Esophagus mucosa (tissue), 1 donor: ENCODE measurements around the gene TBC1D9. TPM values are rescaled to one million over a fixed set of nuclear protein-coding genes. Genes with fewer than 3 reads are reported as not detected.

Experiments
- ATAC-seq: fragments of 200-7000 bp; cut with Tn5 transposase; one replicate; pipeline ENCODE4 v1.9.1; 2020
- total RNA-seq: library from RNA; stranded (reverse); gene quantifications from one replicate; pipeline ENCODE4 v1.2.4, GENCODE V29; 2023
- donor health status: DM: yes; HTN: yes; CAD: no.

Gene TBC1D9
- total RNA-seq, 1 donor from 2014 or later = 11.5 TPM

DNA sequence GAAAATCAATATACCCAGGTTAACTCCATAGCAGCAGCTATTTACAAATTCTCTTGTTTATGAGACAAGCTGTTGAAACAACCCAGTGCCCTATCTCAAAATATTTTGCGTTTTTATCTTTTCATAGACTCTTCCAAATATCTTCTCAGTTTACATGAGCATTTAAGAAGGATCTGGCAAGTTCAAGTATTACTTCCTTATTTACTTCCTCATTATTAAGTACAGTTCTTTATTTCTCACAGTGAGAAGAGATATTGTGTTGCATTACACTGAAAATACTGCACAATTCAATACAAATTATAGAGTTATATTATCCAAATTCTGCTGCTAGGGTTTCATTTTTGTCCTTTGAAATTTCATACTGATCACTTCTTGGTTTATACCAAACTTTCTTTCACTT is 143.8 kb downstream of the TBC1D9 start:
- no peak for ATAC-seq

- ATAC-seq = peak; percentile 42
Measured at GRCh38 chr4:140611854-140612253, 144.3 kb downstream of the TBC1D9 start.

DNA sequence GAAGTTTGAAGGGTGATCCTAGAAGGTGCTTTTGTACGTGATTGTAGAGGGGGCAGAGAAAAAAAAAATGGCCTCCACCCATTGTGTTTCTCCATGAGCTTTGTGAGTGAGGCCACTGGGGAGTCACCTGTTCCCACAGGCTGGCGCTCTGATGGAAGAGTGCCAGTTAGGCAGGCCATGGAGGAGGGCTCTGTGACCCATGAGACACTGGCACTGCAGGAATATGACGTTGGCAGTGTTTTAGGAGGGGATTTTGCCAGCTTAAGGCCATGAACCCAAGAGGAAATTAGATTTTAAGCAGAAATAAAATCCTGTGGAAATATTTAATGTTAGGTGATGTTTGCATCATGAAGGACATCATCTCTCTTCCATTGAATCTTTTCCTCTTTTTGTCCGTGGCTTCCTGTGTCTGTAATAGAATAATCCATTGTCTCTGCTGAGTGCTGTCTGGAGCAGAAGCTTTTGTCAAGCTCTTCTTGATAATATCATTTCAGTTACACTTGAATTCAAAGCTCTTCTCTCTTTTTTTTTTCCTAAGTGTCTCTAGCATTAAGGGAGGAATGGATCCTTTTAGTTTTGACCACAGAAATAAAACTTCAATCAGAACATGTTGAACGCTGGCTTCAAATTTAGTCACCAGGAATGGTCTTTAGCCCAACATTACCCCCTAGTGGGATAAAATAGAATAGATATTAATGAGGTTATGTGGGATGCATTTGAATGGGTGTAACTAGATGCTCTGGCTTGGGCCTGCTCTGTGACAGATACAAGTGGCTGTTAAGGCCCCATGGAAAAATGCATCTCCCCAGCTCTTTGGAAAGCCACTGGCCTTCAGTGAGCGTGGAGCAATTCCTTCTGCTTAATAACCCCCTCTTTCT is 146.4 kb downstream of the TBC1D9 start:
- ATAC-seq = peak; percentile 69

DNA sequence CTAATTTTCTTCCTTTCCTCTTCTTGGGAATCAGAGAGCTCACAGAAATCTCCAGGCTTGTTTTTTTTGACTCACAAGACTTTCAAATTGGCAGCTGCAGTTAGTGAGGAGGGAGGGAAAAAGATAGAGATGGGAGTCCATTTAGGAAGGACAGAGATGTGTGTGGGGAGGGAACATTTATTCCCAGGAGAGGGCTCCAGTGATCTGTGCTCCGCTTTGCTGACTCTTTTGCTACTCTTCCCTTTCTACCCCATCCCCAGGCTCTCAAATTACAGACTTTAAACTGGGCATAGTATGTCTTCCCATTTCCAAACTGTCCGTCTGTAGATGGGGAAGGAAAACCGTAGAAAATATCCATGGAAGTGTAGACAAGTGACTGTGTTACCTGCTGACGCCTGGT is 148.3 kb downstream of the TBC1D9 start:
- no peak for ATAC-seq

DNA sequence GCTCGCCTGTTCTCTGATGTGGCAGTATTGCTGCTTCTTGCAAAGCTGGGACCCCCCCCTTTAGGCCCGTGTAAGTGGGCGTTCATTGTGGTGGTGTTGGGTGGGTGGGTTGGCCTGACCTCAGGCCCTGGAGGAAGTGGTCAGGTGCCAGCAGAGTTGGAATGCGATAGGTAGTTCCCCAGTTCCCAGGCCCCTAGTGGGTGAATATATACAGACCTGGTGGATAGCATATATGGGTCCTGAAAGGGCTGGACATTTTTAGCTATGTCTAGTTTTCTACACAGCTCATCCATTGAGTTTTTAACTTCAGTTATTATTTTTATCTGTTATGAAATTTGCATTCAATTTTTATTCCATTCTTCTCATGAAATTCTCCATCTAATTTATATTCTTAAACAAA is 151.6 kb downstream of the TBC1D9 start:
- ATAC-seq = no peak

- ATAC-seq = no peak
Measured at GRCh38 chr4:140603286-140603685, 152.9 kb downstream of the TBC1D9 start.

- no peak for ATAC-seq
Measured at GRCh38 chr4:140602714-140603113, 153.5 kb downstream of the TBC1D9 start.

GRCh38 chr4:140600408-140600807 is 155.8 kb downstream of the TBC1D9 start:
- ATAC-seq = no peak

DNA sequence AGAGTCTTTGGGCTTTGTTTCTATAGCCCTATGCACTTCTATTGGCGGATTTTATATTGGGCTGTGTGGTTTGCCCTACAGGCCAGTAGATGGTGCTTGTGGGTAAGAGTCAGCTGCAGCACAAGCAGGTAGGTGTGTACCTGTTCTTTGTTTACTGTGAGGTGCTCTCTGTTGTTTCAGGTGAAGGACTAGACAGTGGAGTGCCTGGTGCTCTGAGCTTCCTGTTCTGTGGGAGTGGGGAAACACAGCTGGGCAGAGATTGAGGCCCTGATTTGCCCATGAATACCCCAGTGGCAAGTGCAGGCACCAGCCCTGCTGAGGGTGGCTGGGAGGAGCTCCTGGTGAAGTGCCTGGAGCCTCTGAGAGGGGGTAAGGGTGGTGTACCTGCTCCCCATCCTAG is 161.1 kb downstream of the TBC1D9 start:
- ATAC-seq = peak; percentile 96

GRCh38 chr4:140584439-140584838 is 171.7 kb downstream of the TBC1D9 start:
- ATAC-seq = no peak

DNA sequence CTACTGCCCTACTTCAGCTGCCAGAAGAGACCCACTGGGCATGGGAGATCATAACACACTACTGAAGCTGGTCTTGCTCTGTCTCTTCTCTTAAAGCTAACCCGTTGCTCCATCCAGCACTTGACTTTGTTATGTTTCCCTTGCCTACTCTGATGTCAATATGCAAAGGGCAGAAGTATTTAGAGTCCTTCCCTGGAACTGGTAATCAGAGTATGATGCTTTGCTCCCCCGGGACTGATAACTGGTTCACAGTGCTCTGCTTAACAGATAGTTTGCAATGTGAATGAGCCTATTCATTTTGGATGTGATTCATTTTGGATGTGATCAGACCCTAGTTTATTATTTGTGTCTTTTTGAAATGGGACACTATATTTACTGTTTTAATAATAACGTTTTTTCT is 175.1 kb downstream of the TBC1D9 start:
- no peak for ATAC-seq

GRCh38 chr4:140579278-140579677 is 176.9 kb downstream of the TBC1D9 start:
- no peak for ATAC-seq

GRCh38 chr4:140575489-140575888 is 180.7 kb downstream of the TBC1D9 start:
- ATAC-seq = no peak

DNA sequence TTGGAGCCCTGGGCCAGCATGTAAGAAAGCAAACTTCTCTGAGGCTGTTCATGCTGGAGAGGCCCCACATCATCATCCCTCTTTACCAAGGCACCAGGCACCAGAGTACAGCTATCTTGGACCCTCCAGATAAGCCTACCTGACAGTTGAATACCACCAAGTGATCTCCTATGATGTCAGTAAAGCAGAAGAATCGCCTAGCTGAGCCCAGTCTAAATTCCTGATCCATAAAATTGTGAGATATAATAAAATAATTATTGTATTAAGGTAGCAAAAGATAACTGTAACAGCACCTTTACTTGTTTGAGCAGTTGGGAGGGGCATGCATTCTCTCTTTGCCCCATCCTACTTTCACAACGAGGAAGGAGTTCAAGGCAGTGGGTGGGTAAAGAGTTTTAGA is 184.6 kb downstream of the TBC1D9 start:
- ATAC-seq = no peak

Other genes with a start within 250 kb of the TBC1D9 start
- 15.7 TPM for gene ELMOD2, start 232.2 kb downstream of the TBC1D9 start, total RNA-seq
- gene UCP1, start 187.4 kb downstream of the TBC1D9 start, total RNA-seq = not detected